K562 (cell line): Measurements from ENCODE around the gene SLC26A1. TPM values are rescaled to one million over a fixed set of nuclear protein-coding genes. Genes with fewer than 3 reads are reported as not detected.

Experiments
- BACH1 ChIP-seq: fragments of 200-800 bp; sonication (Bioruptor generic); IDR thresholded peaks from 2 replicates; pipeline ENCODE4 v1.6.1; 2016; ENCODE audit warnings: missing genetic modification characterization, missing compliant biosample characterization
- CCAR2 ChIP-seq: fragments of 200-400 bp; formaldehyde crosslinking; IDR thresholded peaks from 2 replicates; pipeline ENCODE4 v1.6.1; 2017; ENCODE audit warnings: mild to moderate bottlenecking, low read depth, low read length
- EP400 ChIP-seq: fragments of 450-650 bp; IDR thresholded peaks from 2 replicates; pipeline ENCODE4 v1.6.1; 2017; ENCODE audit warnings: antibody characterized with exemption, mild to moderate bottlenecking, moderate library complexity
- FOS ChIP-seq: IDR thresholded peaks from 3 replicates; pipeline ENCODE4 v1.6.1; 2011; ENCODE audit not compliant: insufficient read length; ENCODE audit errors: extremely low read depth
- FOXP1 ChIP-seq: sonication (generic); formaldehyde crosslinking; IDR thresholded peaks from 2 replicates; pipeline ENCODE4 v1.8.0; 2022; ENCODE audit warnings: mild to moderate bottlenecking, missing genetic modification reagents
- MEF2A ChIP-seq: IDR thresholded peaks from 2 replicates; pipeline ENCODE4 v1.6.1; 2011; ENCODE audit warnings: low read depth, mild to moderate bottlenecking, low read length, moderate library complexity; ENCODE audit not compliant: control insufficient read depth
- MLLT1 ChIP-seq, 2 experiments: fragments of 450-650 bp; IDR thresholded peaks; 2 replicates each; pipeline ENCODE4 v1.6.1; 2016
- RB1 ChIP-seq: fragments of 450-650 bp; IDR thresholded peaks from 2 replicates; pipeline ENCODE4 v1.6.1; 2017; ENCODE audit warnings: low read depth, mild to moderate bottlenecking
- RBM17 ChIP-seq: fragments of 200-400 bp; formaldehyde crosslinking; IDR thresholded peaks from 2 replicates; pipeline ENCODE4 v1.6.1; 2017; ENCODE audit warnings: low read depth, mild to moderate bottlenecking, low read length, borderline replicate concordance
- RBM25 ChIP-seq: fragments of 200-400 bp; formaldehyde crosslinking; IDR thresholded peaks from 2 replicates; pipeline ENCODE4 v1.6.1; 2018; ENCODE audit warnings: low read length, low read depth, moderate library complexity; ENCODE audit not compliant: severe bottlenecking
- SP1 ChIP-seq: sonication (generic); formaldehyde crosslinking; IDR thresholded peaks from 2 replicates; pipeline ENCODE4 v1.8.1; 2022; ENCODE audit warnings: mild to moderate bottlenecking, missing genetic modification reagents
- SREBF2 ChIP-seq: sonication (generic); formaldehyde crosslinking; IDR thresholded peaks from 2 replicates; pipeline ENCODE4 v1.4.0; 2020; ENCODE audit warnings: mild to moderate bottlenecking, missing genetic modification reagents
- STAT5A ChIP-seq: IDR thresholded peaks from 2 replicates; pipeline ENCODE4 v1.6.1; 2012; ENCODE audit warnings: low read length, inconsistent platforms, borderline replicate concordance
- TCF7L2 ChIP-seq: fragments of 150-350 bp; IDR thresholded peaks from 2 replicates; pipeline ENCODE4 v1.6.1; 2016; ENCODE audit warnings: low read depth, mild to moderate bottlenecking, low read length, moderate library complexity
- TEAD1 ChIP-seq, 2 experiments: fragments of 450-650 bp in 1 of 2; sonication (generic) in 1 of 2; formaldehyde crosslinking; IDR thresholded peaks; 2 replicates each; pipeline versions ENCODE4 v1.4.0 to v1.8.0; 2020 to 2022; ENCODE audit warnings: mild to moderate bottlenecking in 2 of 2, missing genetic modification reagents in 1 of 2
- ZBTB11 ChIP-seq, 3 experiments: fragments of 200-800 bp in 1 of 3; fragments of 250-450 bp in 1 of 3; fragments of 450-650 bp in 1 of 3; sonication (Bioruptor Pico) in 1 of 3; sonication (Bioruptor generic) in 1 of 3; formaldehyde crosslinking in 1 of 3; IDR thresholded peaks; 2 replicates each; pipeline versions ENCODE4 v1.6.1 to v1.8.0; 2016 to 2022; ENCODE audit warnings: mild to moderate bottlenecking in 2 of 3, missing genetic modification characterization in 2 of 3, missing compliant biosample characterization in 1 of 3, moderate library complexity in 1 of 3
- ZBTB34 ChIP-seq: fragments of 250-450 bp; sonication (Bioruptor Pico); IDR thresholded peaks from 2 replicates; pipeline ENCODE4 v1.8.0; 2021; ENCODE audit warnings: mild to moderate bottlenecking, moderate library complexity
- ZFP91 ChIP-seq: sonication (generic); formaldehyde crosslinking; IDR thresholded peaks from 2 replicates; pipeline ENCODE4 v1.8.0; 2022; ENCODE audit warnings: mild to moderate bottlenecking, missing genetic modification reagents
- ZKSCAN8 ChIP-seq: fragments of 200-800 bp; sonication (Bioruptor generic); IDR thresholded peaks from 2 replicates; pipeline ENCODE4 v1.6.1; 2016; ENCODE audit warnings: missing genetic modification characterization, missing compliant biosample characterization
- ZNF184 ChIP-seq: sonication (generic); formaldehyde crosslinking; IDR thresholded peaks from 2 replicates; pipeline ENCODE4 v1.5.0; 2020; ENCODE audit warnings: missing genetic modification reagents
- polyA plus RNA-seq, 8 experiments: library from polyadenylated mRNA; depleted of rRNA in 4 of 8; stranded (reverse) in 5 of 8; unstranded in 3 of 8; fragments of >200 nt; fragmentation: Nextera tagmentation in 2 of 8; fragmentation: Illumina TruSeq in 1 of 8; extraction: Ambion mirVana in 2 of 8; extraction: Trizol in 1 of 8; gene quantifications; 2 replicates each; pipeline versions ENCODE4 v1.2.1 to v1.2.3, GENCODE V29; 2011 to 2014; ENCODE audit warnings: inconsistent platforms in 1 of 8, missing spikeins in 1 of 8
- total RNA-seq, 7 experiments: library from RNA; depleted of rRNA in 6 of 7; stranded (reverse); fragments of >200 nt in 6 of 7; fragmentation: Illumina TruSeq in 2 of 7; extraction: Trizol in 2 of 7; gene quantifications; 2 replicates each; pipeline versions ENCODE4 v1.2.1 to v1.2.3, GENCODE V29; 2011 to 2021; ENCODE audit warnings: low replicate concordance in 1 of 7

SLC26A1 gene
- total and polyA plus RNA-seq, 9 of the 15 experiments (the other 6 are each of a cell fraction or from before 2014, with no cell fraction given), result 0.11 to 4.2 (median 0.95) TPM

- no peak for TF ChIP-seq ZNF184 (CRISPR knock-in tag)
- no peak for TF ChIP-seq MEF2A
- no peak for TF ChIP-seq TEAD1 (CRISPR knock-in tag; IDR thresholded peaks at IDR 0.05)
- peak in 1 of 3 experiments; percentile 72; a peak in 2 of 6 replicates for TF ChIP-seq ZBTB11 (CRISPR knock-in tag; IDR thresholded peaks at IDR 0.05)
- no peak for TF ChIP-seq RBM25
- TF ChIP-seq MLLT1 (IDR thresholded peaks at IDR 0.05), result no peak
- no peak for TF ChIP-seq FOS
- no peak for TF ChIP-seq SREBF2
- no peak for TF ChIP-seq TCF7L2
- no peak for TF ChIP-seq ZBTB34
- TF ChIP-seq FOXP1 (CRISPR knock-in tag), result peak; percentile 79; the same call in 1 of the 2 replicates
- TF ChIP-seq ZKSCAN8 (CRISPR knock-in tag), result no peak
- no peak for TF ChIP-seq CCAR2
- TF ChIP-seq BACH1 (tag), result no peak
- peak; percentile 62 for TF ChIP-seq SP1 (CRISPR knock-in tag)
- TF ChIP-seq ZFP91 (CRISPR knock-in tag), result no peak
- TF ChIP-seq EP400, result peak; percentile 46; the same call in 1 of the 2 replicates
- no peak for TF ChIP-seq RBM17
- TF ChIP-seq RB1, result peak; percentile 91
- no peak for TF ChIP-seq STAT5A
These were observed 6.2 kb downstream of the SLC26A1 start, which contains the start of gene IDUA (continued) for GRCh38 chr4:986879-987623.
